ENCODE measurements around the gene INPPL1. TPM values are rescaled to one million over a fixed set of nuclear protein-coding genes. Genes with fewer than 3 reads are reported as not detected.

The INPPL1 gene
- total RNA-seq, 2 experiments from 2014 or later = 68.5 to 71.3 TPM

GRCh38 chr11:72218251-72218745, 6.3 kb upstream of the INPPL1 start:
- Mint-ChIP-seq H3K4me3 (no peak overlapping the region), H3K27me3 (peaks cover 19% of the 10 kb centered on the region), H3K27ac (no peak overlapping the region), H3K9me3 (ENCODE audit: low read depth) (no peaks in the 10 kb centered on the region), H3K36me3 (ENCODE audit: low read depth) (no peaks in the 10 kb centered on the region), H3K4me1 (peaks cover 7% of the 10 kb centered on the region)
- ATAC-seq (no peak), DNase-seq (no peak)
- POLR2A ChIA-PET = no interaction called here
- CTCF ChIA-PET = interaction anchor here (0.7 to 1.1 kb wide), 2 partner anchors 18 to 38 kb away, joined by 3 to 4 read pairs; no protein-coding TSS in a partner anchor
- intact Hi-C loops (cut with DNase I, micrococcal nuclease) = no loop called here

GRCh38 chr11:72220696-72221363, 3.7 kb upstream of the INPPL1 start:
- Mint-ChIP-seq H3K36me3 (ENCODE audit: low read depth) (no peaks in the 10 kb centered on the region), H3K9me3 (ENCODE audit: low read depth) (no peaks in the 10 kb centered on the region), H3K27ac (no peak overlapping the region), H3K4me3 (no peak overlapping the region), H3K27me3 (peaks cover 10% of the 10 kb centered on the region), H3K4me1 (peaks cover 13% of the 10 kb centered on the region)
- POLR2A ChIA-PET = no interaction called here
- CTCF ChIA-PET = interaction anchor here (1.6 to 1.7 kb wide), 2 partner anchors 45 to 210 kb away, joined by 5 to 7 read pairs; no protein-coding TSS in a partner anchor
- no peak for DNase-seq
- intact Hi-C loops (cut with DNase I, micrococcal nuclease) = loop anchor here (5.0 kb wide), 4 partner anchors 51 to 309 kb away; partner anchors contain the start of gene CLPB (in 1 of the 2)
- ATAC-seq = no peak

- H3K27ac Mint-ChIP-seq = no peak overlapping the region
- no peak for ATAC-seq
- ChIA-PET POLR2A (no interaction called here), CTCF (interaction anchor here (0.8 to 1.7 kb wide), 4 partner anchors 17 to 209 kb away, joined by 3 to 8 read pairs (median 6); no protein-coding TSS in a partner anchor)
- peaks cover 8% of the 10 kb centered on the region for H3K27me3 Mint-ChIP-seq
- H3K36me3 Mint-ChIP-seq (ENCODE audit: low read depth) = no peaks in the 10 kb centered on the region
- peaks cover 16% of the 10 kb centered on the region for H3K4me1 Mint-ChIP-seq
- intact Hi-C loops (cut with DNase I, micrococcal nuclease) = loop anchor here (2.0 to 5.0 kb wide), 6 partner anchors 51 to 1155 kb away; partner anchors contain the start of genes CLPB (in 1 of the 2) and RELT (in 1 of the 2)
- H3K4me3 Mint-ChIP-seq = no peak overlapping the region
- H3K9me3 Mint-ChIP-seq (ENCODE audit: low read depth) = no peaks in the 10 kb centered on the region
- no peak for DNase-seq
Observed at GRCh38 chr11:72221386-72222075, 3.0 kb upstream of the INPPL1 start.

GRCh38 chr11:72222106-72222891, 2.3 kb upstream of the INPPL1 start:
- H3K36me3 Mint-ChIP-seq (ENCODE audit: low read depth) = no peaks in the 10 kb centered on the region
- peak overlapping the region; percentile 96 for H3K4me3 Mint-ChIP-seq
- H3K4me1 Mint-ChIP-seq = peaks cover 16% of the 10 kb centered on the region
- no peak for DNase-seq
- H3K27ac Mint-ChIP-seq = peak overlapping the region; percentile 80
- peaks cover 5% of the 10 kb centered on the region for H3K27me3 Mint-ChIP-seq
- intact Hi-C loops (cut with DNase I, micrococcal nuclease) = loop anchor here (2.0 to 5.0 kb wide), 6 partner anchors 50 to 1155 kb away; partner anchors contain the start of genes CLPB (in 1 of the 2) and RELT (in 1 of the 2)
- no peaks in the 10 kb centered on the region for H3K9me3 Mint-ChIP-seq (ENCODE audit: low read depth)
- ATAC-seq = no peak
- ChIA-PET POLR2A (no interaction called here), CTCF (interaction anchor here (0.8 to 1.7 kb wide), 7 partner anchors 12 to 209 kb away, joined by 3 to 8 read pairs (median 4); no protein-coding TSS in a partner anchor)

- H3K4me1 Mint-ChIP-seq = peaks cover 16% of the 10 kb centered on the region
- ChIA-PET CTCF (interaction anchor here (0.6 to 1.7 kb wide), 10 partner anchors 12 to 917 kb away, joined by 3 to 8 read pairs (median 3); partner anchors contain the start of gene ANAPC15), POLR2A (interaction anchor here (0.9 to 1.0 kb wide), 3 partner anchors 15 to 295 kb away, joined by 3 to 4 read pairs (median 3); partner anchors contain the start of gene XNDC1N)
- peak overlapping the region; percentile 80 for H3K27ac Mint-ChIP-seq
- H3K27me3 Mint-ChIP-seq = peaks cover 3% of the 10 kb centered on the region
- ATAC-seq = peak; percentile 80
- H3K9me3 Mint-ChIP-seq (ENCODE audit: low read depth) = no peaks in the 10 kb centered on the region
- DNase-seq = peak; percentile 96
- H3K4me3 Mint-ChIP-seq = peak overlapping the region; percentile 96
- no peaks in the 10 kb centered on the region for H3K36me3 Mint-ChIP-seq (ENCODE audit: low read depth)
- intact Hi-C loops (cut with DNase I, micrococcal nuclease) = loop anchor here (1.0 to 5.0 kb wide), 16 partner anchors 15 to 1154 kb away; partner anchors contain the start of genes CLPB (in 2 of the 2), LRRC51 (in 2 of the 2), NUMA1 (in 2 of the 2) and ANAPC15 (in 1 of the 2)
Observed at GRCh38 chr11:72222907-72223614, 1.5 kb upstream of the INPPL1 start.

- intact Hi-C loops (cut with DNase I, micrococcal nuclease) = loop anchor here (1.0 to 5.0 kb wide), 17 partner anchors 14 to 1153 kb away; partner anchors contain the start of genes CLPB (in 2 of the 2), LRRC51 (in 2 of the 2), NUMA1 (in 2 of the 2) and ANAPC15 (in 1 of the 2)
- Mint-ChIP-seq H3K4me1 (peaks cover 16% of the 10 kb centered on the region), H3K4me3 (peak overlapping the region; percentile 96), H3K9me3 (ENCODE audit: low read depth) (no peaks in the 10 kb centered on the region), H3K27me3 (no peaks in the 10 kb centered on the region), H3K36me3 (ENCODE audit: low read depth) (peaks cover 3% of the 10 kb centered on the region), H3K27ac (peak overlapping the region; percentile 87)
- CTCF ChIA-PET = interaction anchor here (0.6 to 1.7 kb wide), 8 partner anchors 13 to 916 kb away, joined by 3 to 8 read pairs (median 4); partner anchors contain the start of gene ANAPC15
- DNase-seq (peak; percentile 79), ATAC-seq (peak; percentile 51)
- POLR2A ChIA-PET = interaction anchor here (0.9 to 1.0 kb wide), 3 partner anchors 14 to 296 kb away, joined by 3 to 4 read pairs (median 3); partner anchors contain the start of gene XNDC1N
Observed at GRCh38 chr11:72223615-72224563, 678 bp upstream of the INPPL1 start.

GRCh38 chr11:72225411-72225951, 914 bp downstream of the INPPL1 start:
- peak overlapping the region; percentile 89 for H3K27ac Mint-ChIP-seq
- ATAC-seq (peak; percentile 31), DNase-seq (peak; percentile 60)
- peaks cover 11% of the 10 kb centered on the region for H3K36me3 Mint-ChIP-seq (ENCODE audit: low read depth)
- intact Hi-C loops (cut with DNase I, micrococcal nuclease) = loop anchor here in 1 of 2 experiments (2.0 kb wide), 1 partner anchor 589 kb away; the partner anchor contains the start of gene ATG16L2
- H3K4me1 Mint-ChIP-seq = peaks cover 16% of the 10 kb centered on the region
- no peaks in the 10 kb centered on the region for H3K27me3 Mint-ChIP-seq
- H3K9me3 Mint-ChIP-seq (ENCODE audit: low read depth) = no peaks in the 10 kb centered on the region
- POLR2A ChIA-PET = interaction anchor here (0.7 to 1.3 kb wide), 3 partner anchors 15 to 298 kb away, joined by 3 to 4 read pairs (median 3); no protein-coding TSS in a partner anchor
- CTCF ChIA-PET = interaction anchor here (0.5 to 1.9 kb wide), 5 partner anchors 11 to 245 kb away, joined by 3 to 10 read pairs (median 4); partner anchors contain the start of gene CLPB
- peak overlapping the region; percentile 91 for H3K4me3 Mint-ChIP-seq

GRCh38 chr11:72226701-72227100, 2.1 kb downstream of the INPPL1 start:
- no peak for ATAC-seq
- Mint-ChIP-seq H3K9me3 (ENCODE audit: low read depth) (no peaks in the 10 kb centered on the region), H3K4me1 (peaks cover 16% of the 10 kb centered on the region), H3K27ac (no peak overlapping the region), H3K36me3 (ENCODE audit: low read depth) (peaks cover 15% of the 10 kb centered on the region), H3K4me3 (no peak overlapping the region), H3K27me3 (no peaks in the 10 kb centered on the region)
- intact Hi-C loops (cut with DNase I, micrococcal nuclease) = no loop called here
- POLR2A ChIA-PET = interaction anchor here (0.6 to 1.3 kb wide), 2 partner anchors 10 to 175 kb away, joined by 3 read pairs; no protein-coding TSS in a partner anchor
- CTCF ChIA-PET = interaction anchor here (0.7 to 1.9 kb wide), 2 partner anchors 10 to 323 kb away, joined by 4 to 10 read pairs; no protein-coding TSS in a partner anchor
- DNase-seq = no peak
